Neural progenitor cell (in vitro differentiated cells): ENCODE data around the gene ROR2. TPM values are rescaled to one million over a fixed set of nuclear protein-coding genes. Genes with fewer than 3 reads are reported as not detected.

Experiments used
- DNase-seq: peaks from one replicate; pipeline ENCODE4 v3.0.0-alpha.2; 2016; ENCODE audit warnings: low spot score
- H2AFZ ChIP-seq: fragments of 200-600 bp; sonication (generic); replicated peaks from 2 replicates; pipeline ENCODE4 v1.6.1; 2016; ENCODE audit warnings: antibody characterized with exemption
- H3F3A ChIP-seq: fragments of 200-600 bp; sonication (generic); 2 replicates; pipeline ENCODE4 v1.6.1; 2016; ENCODE audit warnings: antibody characterized with exemption, low read depth
- H3K27ac ChIP-seq: fragments of 200-600 bp; sonication (generic); 2 replicates; pipeline ENCODE4 v1.5.1; 2016; ENCODE audit warnings: mild to moderate bottlenecking
- H3K27me3 ChIP-seq: fragments of 200-600 bp; sonication (generic); 2 replicates; pipeline ENCODE4 v1.6.1; 2016; ENCODE audit warnings: mild to moderate bottlenecking, moderate library complexity
- H3K36me3 ChIP-seq: fragments of 200-600 bp; sonication (generic); 2 replicates; pipeline ENCODE4 v1.5.1; 2016
- H3K4me1 ChIP-seq: fragments of 200-600 bp; sonication (generic); 2 replicates; pipeline ENCODE4 v1.6.1; 2016; ENCODE audit warnings: mixed run types
- H3K4me2 ChIP-seq: fragments of 200-600 bp; sonication (generic); 2 replicates; pipeline ENCODE4 v1.6.1; 2016
- H3K4me3 ChIP-seq: fragments of 200-600 bp; sonication (generic); 2 replicates; pipeline ENCODE4 v1.5.1; 2016
- H3K79me2 ChIP-seq: fragments of 200-600 bp; sonication (generic); 2 replicates; pipeline ENCODE4 v1.6.1; 2016; ENCODE audit warnings: low read depth
- H3K9ac ChIP-seq: fragments of 200-600 bp; sonication (generic); 2 replicates; pipeline ENCODE4 v1.6.1; 2016
- H3K9me3 ChIP-seq: fragments of 200-600 bp; sonication (generic); 2 replicates; pipeline ENCODE4 v1.5.1; 2016; ENCODE audit warnings: low read depth
- H4K20me1 ChIP-seq: fragments of 200-600 bp; sonication (generic); 2 replicates; pipeline ENCODE4 v1.6.1; 2016; ENCODE audit warnings: low read depth
- H3K27ac Mint-ChIP-seq: 3 replicates; pipeline ENCODE4 v1.8.0; 2021; ENCODE audit warnings: mixed read lengths
- H3K27me3 Mint-ChIP-seq: 2 replicates; pipeline ENCODE4 v1.8.0; 2022; ENCODE audit warnings: low read depth, mild to moderate bottlenecking, inconsistent platforms, moderate library complexity, mixed read lengths; ENCODE audit not compliant: insufficient read depth
- H3K36me3 Mint-ChIP-seq: 3 replicates; pipeline ENCODE4 v1.8.0; 2021; ENCODE audit warnings: mixed read lengths
- H3K4me1 Mint-ChIP-seq: 3 replicates; pipeline ENCODE4 v1.8.0; 2021; ENCODE audit warnings: mixed read lengths
- H3K4me3 Mint-ChIP-seq: 3 replicates; pipeline ENCODE4 v1.8.0; 2021; ENCODE audit warnings: mild to moderate bottlenecking, moderate library complexity, mixed read lengths
- H3K9me3 Mint-ChIP-seq: 3 replicates; pipeline ENCODE4 v1.8.0; 2020; ENCODE audit warnings: mixed read lengths
- CTCF ChIP-seq: fragments of 200-600 bp; sonication (generic); IDR thresholded peaks from 2 replicates; pipeline ENCODE4 v1.5.1; 2017; ENCODE audit warnings: antibody characterized with exemption, mild to moderate bottlenecking
- EZH2 ChIP-seq: fragments of 200-600 bp; sonication (generic); IDR thresholded peaks from 2 replicates; pipeline ENCODE4 v1.6.1; 2017; ENCODE audit warnings: antibody characterized with exemption, mild to moderate bottlenecking, moderate library complexity
- EZH2phosphoT487 ChIP-seq: fragments of 200-600 bp; sonication (generic); IDR thresholded peaks from 2 replicates; pipeline ENCODE4 v1.6.1; 2017; ENCODE audit warnings: antibody characterized with exemption
- total RNA-seq: library from RNA; depleted of rRNA; stranded (reverse); fragments of >200 nt; gene quantifications from 2 replicates; pipeline ENCODE4 v1.2.3, GENCODE V29; 2015; ENCODE audit warnings: low replicate concordance

The ROR2 gene
- total RNA-seq, 1 donor from 2014 or later = 20.1 TPM

GRCh38 chr9:91583161-91583875, 366.7 kb downstream of the ROR2 start:
- Histone ChIP-seq H2AFZ (no peak overlapping the region), H3F3A (peaks cover 1% of the 10 kb centered on the region), H3K4me3 (no peak overlapping the region), H3K27ac (no peak overlapping the region), H3K27me3 (no peaks in the 10 kb centered on the region), H4K20me1 (no peaks in the 10 kb centered on the region), H3K36me3 (no peaks in the 10 kb centered on the region), H3K79me2 (no peaks in the 10 kb centered on the region), H3K9me3 (no peaks in the 10 kb centered on the region), H3K4me1 (peaks cover 6% of the 10 kb centered on the region), H3K9ac (no peak overlapping the region), H3K4me2 (no peak overlapping the region)
- no peak for DNase-seq
- TF ChIP-seq EZH2phosphoT487 (no peak), CTCF (no peak), EZH2 (no peak)
- Mint-ChIP-seq H3K27ac (no peak overlapping the region), H3K27me3 (peaks cover 6% of the 10 kb centered on the region), H3K9me3 (no peaks in the 10 kb centered on the region), H3K4me1 (peaks cover 6% of the 10 kb centered on the region), H3K36me3 (no peaks in the 10 kb centered on the region), H3K4me3 (no peak overlapping the region)

- H3K9me3 Mint-ChIP-seq = no peaks in the 10 kb centered on the region
- H3K27me3 ChIP-seq = no peaks in the 10 kb centered on the region
- H3K9me3 ChIP-seq = no peaks in the 10 kb centered on the region
- H3K4me3 Mint-ChIP-seq = no peak overlapping the region
- H3K27me3 Mint-ChIP-seq = peaks cover 6% of the 10 kb centered on the region
- peaks cover 12% of the 10 kb centered on the region for H3F3A ChIP-seq
- peaks cover 15% of the 10 kb centered on the region for H3K4me1 Mint-ChIP-seq
- H3K79me2 ChIP-seq = no peaks in the 10 kb centered on the region
- no peak overlapping the region for H3K4me3 ChIP-seq
- H3K4me2 ChIP-seq = no peak overlapping the region
- H3K27ac ChIP-seq = no peak overlapping the region
- H3K9ac ChIP-seq = no peak overlapping the region
- no peak for DNase-seq
- peaks cover 17% of the 10 kb centered on the region for H3K4me1 ChIP-seq
- no peaks in the 10 kb centered on the region for H3K36me3 Mint-ChIP-seq
- no peaks in the 10 kb centered on the region for H4K20me1 ChIP-seq
- H3K36me3 ChIP-seq = no peaks in the 10 kb centered on the region
- no peak for TF ChIP-seq CTCF
- TF ChIP-seq EZH2 = no peak
- no peak for TF ChIP-seq EZH2phosphoT487
- H2AFZ ChIP-seq = no peak overlapping the region
- H3K27ac Mint-ChIP-seq = no peak overlapping the region
Measured at GRCh38 chr9:91582181-91582580, 367.8 kb downstream of the ROR2 start.

GRCh38 chr9:91580136-91580535, 369.9 kb downstream of the ROR2 start:
- no peak overlapping the region for H3K4me3 ChIP-seq
- no peak for DNase-seq
- Mint-ChIP-seq H3K9me3 (peaks cover 2% of the 10 kb centered on the region), H3K36me3 (no peaks in the 10 kb centered on the region), H3K4me3 (no peak overlapping the region), H3K27ac (no peak overlapping the region), H3K4me1 (peaks cover 15% of the 10 kb centered on the region), H3K27me3 (peaks cover 6% of the 10 kb centered on the region)
- peaks cover 15% of the 10 kb centered on the region for H3F3A ChIP-seq
- no peak overlapping the region for H2AFZ ChIP-seq
- H3K27ac ChIP-seq = no peak overlapping the region
- H3K9ac ChIP-seq = no peak overlapping the region
- no peaks in the 10 kb centered on the region for H3K27me3 ChIP-seq
- H4K20me1 ChIP-seq = no peaks in the 10 kb centered on the region
- peaks cover 21% of the 10 kb centered on the region for H3K4me1 ChIP-seq
- TF ChIP-seq CTCF (no peak), EZH2 (no peak), EZH2phosphoT487 (no peak)
- H3K79me2 ChIP-seq = no peaks in the 10 kb centered on the region
- no peak overlapping the region for H3K4me2 ChIP-seq
- no peaks in the 10 kb centered on the region for H3K9me3 ChIP-seq
- H3K36me3 ChIP-seq = no peaks in the 10 kb centered on the region
